Measurements from ENCODE around the gene EEPD1.

DNA sequence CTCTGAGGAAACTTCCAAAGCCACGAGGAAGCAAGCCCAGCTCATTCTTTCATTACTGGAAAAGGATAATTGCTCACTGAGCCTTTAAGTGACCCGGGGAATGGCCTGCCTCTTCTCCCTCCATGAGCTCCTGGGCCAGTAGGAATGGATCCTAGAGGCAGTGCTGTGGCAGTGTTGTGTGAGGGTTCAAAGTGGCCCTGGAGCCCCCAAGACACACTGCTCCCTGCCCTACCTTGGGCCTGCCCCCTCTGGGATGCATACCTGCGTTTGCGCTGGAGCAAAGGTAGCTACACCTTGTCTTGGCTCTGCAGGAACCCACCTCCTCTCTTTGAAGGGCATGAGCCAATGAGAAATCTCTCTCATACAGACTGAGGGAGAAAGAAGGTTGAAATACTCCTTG lies 120.8 kb downstream of the EEPD1 start:
- TF ChIP-seq ZNF274 (IDR thresholded peaks at IDR 0.05; ENCODE audit: low read depth, low read length), result no peak
- TF ChIP-seq YY1 (IDR thresholded peaks at IDR 0.05; ENCODE audit: insufficient read depth, insufficient read length), result no peak
- no peak for TF ChIP-seq SUZ12 (IDR thresholded peaks at IDR 0.05; ENCODE audit: extremely low read depth, insufficient read depth, insufficient read length)
